SU-DHL-6 (cell line): ENCODE data around the gene CADPS.

Experiments used
- CTCF ChIP-seq: fragments of 200-600 bp; sonication (generic); IDR thresholded peaks from one replicate; pipeline ENCODE4 v1.5.1; 2017; ENCODE audit warnings: antibody characterized with exemption, mild to moderate bottlenecking, low read length, moderate library complexity; ENCODE audit not compliant: insufficient read depth, poor library complexity, severe bottlenecking
- EZH2phosphoT487 ChIP-seq: fragments of 200-600 bp; sonication (generic), shearing (Covaris generic); conservative IDR thresholded peaks from 2 replicates; pipeline ENCODE4 v1.6.1; 2018; ENCODE audit warnings: mild to moderate bottlenecking, antibody characterized with exemption, low read length, moderate library complexity, mixed read lengths

DNA sequence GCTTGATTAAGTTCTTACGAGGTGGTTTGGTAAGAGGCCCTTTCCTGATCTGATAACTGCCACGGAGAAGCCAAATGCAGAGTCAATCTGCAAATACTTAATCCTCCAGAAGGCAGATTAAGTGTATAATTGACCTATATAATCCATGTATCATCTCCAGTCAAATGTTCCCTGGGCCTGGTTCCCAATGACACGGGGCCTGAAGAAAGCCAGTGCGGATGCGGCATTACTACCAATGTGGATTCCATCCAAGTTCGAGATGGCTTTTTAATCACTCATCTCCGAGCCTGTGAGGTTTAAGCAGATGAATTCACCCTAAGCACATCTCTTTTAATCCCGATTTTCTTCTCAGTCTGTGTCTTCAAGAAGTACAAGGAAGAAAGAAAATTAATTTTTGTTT, 441.8 kb downstream of the CADPS start:
- TF ChIP-seq CTCF (no peak), EZH2phosphoT487 (no peak)
